NCI-H510A treated with DMSO at 0.1 percent for 48 hours (cell line): ENCODE measurements around the gene TRDMT1.

Source experiments
- DNase-seq: peaks from one replicate; lab custom pipeline; 2025; lab: John Stamatoyannopoulos, UW

The TRDMT1 gene

DNA sequence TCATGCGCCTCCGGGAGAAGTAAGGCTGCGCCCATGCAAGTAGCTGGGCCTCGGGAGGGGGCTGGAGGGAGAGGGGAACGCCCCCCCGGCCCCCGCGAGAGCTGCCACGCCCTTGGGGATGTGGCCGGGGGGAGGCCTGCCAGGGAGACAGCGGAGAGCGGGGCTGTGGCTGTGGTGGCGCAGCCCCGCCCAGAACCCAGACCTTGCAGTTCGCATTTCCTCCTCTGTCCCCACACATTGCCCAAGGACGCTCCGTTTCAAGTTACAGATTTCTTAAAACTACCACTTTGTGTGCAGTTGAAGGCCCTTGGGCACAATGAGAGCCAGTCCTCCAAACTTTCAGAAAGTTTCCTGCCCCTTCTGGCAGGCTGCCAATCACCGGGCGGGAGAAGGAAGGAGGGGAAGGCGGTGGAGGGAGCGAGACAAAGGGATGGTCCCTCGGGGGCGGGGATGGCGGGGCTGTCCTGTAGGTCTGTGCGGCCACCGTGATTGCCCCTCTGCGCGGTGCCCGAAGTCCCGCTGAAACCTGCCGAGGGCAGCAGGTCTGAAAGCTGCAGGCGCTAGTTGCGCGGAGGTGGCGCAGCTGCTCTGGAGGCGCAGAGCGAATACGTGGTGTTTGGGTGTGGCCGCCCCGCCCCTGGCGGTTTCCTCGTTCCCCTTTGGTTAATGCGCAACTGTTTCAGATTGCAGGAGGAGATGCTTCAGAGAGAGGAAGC lies 28.7 kb upstream of the TRDMT1 start:
- peak; percentile 55 for DNase-seq

DNA sequence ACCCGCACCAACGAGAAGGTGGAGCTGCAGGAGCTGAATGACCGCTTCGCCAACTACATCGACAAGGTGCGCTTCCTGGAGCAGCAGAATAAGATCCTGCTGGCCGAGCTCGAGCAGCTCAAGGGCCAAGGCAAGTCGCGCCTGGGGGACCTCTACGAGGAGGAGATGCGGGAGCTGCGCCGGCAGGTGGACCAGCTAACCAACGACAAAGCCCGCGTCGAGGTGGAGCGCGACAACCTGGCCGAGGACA lies 28.2 kb upstream of the TRDMT1 start:
- DNase-seq, result peak; percentile 36

DNA sequence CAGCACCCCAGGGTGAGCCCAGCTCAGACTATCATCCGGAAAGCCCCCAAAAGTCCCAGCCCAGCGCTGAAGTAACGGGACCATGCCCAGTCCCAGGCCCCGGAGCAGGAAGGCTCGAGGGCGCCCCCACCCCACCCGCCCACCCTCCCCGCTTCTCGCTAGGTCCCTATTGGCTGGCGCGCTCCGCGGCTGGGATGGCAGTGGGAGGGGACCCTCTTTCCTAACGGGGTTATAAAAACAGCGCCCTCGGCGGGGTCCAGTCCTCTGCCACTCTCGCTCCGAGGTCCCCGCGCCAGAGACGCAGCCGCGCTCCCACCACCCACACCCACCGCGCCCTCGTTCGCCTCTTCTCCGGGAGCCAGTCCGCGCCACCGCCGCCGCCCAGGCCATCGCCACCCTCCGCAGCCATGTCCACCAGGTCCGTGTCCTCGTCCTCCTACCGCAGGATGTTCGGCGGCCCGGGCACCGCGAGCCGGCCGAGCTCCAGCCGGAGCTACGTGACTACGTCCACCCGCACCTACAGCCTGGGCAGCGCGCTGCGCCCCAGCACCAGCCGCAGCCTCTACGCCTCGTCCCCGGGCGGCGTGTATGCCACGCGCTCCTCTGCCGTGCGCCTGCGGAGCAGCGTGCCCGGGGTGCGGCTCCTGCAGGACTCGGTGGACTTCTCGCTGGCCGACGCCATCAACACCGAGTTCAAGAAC lies 27.7 kb upstream of the TRDMT1 start:
- no peak for DNase-seq

DNA sequence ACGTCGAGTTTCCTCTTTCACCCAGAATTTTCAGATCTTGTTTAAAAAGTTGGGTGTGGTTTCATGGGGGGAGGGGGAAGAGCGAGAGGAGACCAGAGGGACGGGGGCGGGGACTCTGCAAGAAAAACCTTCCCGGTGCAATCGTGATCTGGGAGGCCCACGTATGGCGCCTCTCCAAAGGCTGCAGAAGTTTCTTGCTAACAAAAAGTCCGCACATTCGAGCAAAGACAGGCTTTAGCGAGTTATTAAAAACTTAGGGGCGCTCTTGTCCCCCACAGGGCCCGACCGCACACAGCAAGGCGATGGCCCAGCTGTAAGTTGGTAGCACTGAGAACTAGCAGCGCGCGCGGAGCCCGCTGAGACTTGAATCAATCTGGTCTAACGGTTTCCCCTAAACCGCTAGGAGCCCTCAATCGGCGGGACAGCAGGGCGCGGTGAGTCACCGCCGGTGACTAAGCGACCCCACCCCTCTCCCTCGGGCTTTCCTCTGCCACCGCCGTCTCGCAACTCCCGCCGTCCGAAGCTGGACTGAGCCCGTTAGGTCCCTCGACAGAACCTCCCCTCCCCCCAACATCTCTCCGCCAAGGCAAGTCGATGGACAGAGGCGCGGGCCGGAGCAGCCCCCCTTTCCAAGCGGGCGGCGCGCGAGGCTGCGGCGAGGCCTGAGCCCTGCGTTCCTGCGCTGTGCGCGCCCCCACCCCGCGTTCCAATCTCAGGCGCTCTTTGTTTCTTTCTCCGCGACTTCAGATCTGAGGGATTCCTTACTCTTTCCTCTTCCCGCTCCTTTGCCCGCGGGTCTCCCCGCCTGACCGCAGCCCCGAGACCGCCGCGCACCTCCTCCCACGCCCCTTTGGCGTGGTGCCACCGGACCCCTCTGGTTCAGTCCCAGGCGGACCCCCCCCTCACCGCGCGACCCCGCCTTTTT lies 26.9 kb upstream of the TRDMT1 start, which contains the start of gene VIM:
VIM (plus strand) TSS at position 151 of the 925 bp plus-strand sequence. CDS start 1,182 bp downstream, outside the sequence.
- no peak for DNase-seq

DNA sequence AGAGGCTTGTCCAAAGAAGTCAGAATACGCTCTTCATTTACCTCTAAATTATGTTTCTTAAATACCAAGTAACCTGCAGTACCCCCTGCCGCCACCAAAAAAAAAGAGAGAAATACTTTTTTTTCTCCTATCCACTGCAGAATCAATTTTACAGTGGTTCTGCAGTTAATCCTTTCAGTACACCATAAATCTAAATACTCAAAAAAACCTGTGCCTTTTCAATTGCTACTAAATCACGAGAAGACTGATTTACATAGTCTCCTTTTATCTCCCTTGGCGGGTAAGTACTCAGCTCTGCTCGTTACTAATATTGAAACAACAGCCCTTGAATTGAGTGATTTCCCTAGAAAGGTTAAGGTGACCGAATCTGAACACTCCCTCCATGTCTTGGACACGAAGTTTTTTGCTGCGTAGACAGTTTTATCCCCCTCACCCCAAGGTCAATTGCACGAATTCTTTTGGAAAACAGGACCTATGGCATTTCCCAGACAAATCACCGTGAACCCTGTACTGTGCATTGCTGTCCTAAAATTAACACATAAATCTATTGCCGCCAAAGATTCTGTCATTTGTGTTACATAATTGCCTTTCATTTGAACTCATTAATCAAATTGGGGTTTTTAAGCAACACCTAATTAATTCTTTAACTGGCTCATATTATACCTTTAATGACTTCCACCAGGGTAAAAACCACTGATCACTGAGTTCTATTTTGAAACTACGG lies 26.1 kb upstream of the TRDMT1 start:
- DNase-seq, result no peak

DNA sequence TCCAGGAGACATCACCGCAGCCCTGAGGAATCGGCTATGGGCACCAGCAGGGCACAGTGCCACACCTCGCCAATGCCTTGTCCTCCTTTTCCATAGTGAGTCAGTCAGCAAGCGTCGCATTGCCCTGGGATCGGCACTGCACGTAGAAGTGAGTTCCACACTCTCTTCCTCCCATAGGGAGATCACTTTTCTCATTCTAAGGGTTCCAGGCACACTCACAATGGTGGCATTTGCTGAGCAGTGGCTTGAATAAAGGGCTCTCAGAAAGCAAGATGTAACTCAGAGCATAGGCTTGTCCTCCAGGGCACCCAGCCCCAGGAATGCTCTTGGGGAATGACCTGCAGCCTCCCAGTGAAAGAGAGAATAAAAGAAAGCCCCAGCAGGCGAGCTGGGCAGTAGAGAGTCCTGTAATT lies 25.4 kb upstream of the TRDMT1 start:
- no peak for DNase-seq

DNA sequence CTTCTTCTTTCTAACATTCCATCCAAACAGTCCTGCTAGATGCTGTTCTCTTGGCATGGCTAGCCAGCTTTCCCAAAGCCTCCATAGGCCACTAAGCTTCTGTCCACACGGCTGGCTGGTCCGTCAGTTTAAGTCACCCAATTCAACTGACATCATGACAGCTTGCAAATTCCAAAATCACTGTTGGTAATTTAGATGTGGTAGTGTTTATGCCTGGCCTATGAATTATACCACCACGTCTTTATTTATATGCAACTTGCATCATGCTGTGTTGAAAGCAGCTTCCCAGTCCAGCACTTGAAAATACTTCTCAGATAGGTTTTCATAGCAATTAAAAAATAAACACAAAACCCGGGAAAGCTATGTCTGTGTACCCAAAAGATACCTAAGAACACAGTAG lies 24.3 kb upstream of the TRDMT1 start:
- no peak for DNase-seq

DNA sequence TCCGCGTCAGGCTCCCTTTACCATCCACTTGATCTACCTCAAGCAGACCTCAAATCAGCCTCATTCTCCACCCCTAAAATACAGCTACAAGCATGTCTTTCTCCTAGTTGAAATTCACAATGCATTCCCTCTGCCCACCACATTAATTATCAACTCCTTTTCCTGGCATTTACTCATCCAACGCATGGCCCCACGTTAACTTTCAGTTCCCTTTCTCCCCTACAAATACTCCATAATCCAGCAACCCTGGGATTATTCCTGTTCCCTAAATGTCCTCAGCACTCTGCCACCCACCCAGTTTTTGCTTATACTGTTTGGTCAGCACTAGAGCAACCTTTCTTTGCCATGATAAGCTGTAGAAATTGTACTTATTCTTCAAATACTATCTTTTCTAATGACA lies 20.9 kb upstream of the TRDMT1 start:
- no peak for DNase-seq

DNA sequence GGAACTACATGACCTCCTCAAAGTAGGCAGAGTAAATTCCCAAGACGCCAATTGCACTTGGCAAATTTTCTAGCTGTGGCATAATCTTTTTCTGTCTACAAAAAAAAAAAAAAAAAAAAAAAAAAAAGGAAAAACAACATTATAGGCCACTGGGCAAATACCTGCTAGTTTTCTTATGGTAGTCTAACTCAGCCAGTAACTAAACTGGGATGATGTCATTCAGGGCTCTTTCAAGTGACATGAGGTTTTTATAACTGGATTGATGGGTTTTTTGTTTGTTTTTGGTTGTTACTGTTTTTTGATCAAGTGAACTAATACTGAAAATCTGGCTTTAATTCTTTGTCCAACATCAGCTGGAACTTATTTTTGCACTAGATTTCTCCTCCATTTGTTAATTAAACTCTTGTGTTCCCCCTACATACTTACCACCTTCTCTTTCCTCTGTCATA lies 19.2 kb upstream of the TRDMT1 start:
- DNase-seq, result no peak

DNA sequence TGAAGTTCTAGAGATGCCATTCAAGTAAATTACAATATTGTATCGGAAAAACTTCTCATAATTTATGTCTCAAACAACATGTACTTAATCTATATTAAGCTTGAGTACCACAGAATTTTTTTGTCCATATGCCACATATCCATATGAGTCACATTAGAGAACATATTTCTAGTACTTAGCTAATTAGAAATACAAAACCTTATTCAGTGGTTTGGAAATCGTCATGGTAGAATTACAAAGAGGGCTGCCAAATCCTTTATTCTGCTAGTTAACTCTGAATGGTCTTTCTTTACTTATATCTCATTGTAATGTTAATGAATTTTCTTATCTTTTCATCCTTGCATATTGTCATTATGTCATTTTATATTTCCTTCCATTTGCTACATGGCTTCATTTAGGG lies 17.6 kb upstream of the TRDMT1 start:
- no peak for DNase-seq

DNA sequence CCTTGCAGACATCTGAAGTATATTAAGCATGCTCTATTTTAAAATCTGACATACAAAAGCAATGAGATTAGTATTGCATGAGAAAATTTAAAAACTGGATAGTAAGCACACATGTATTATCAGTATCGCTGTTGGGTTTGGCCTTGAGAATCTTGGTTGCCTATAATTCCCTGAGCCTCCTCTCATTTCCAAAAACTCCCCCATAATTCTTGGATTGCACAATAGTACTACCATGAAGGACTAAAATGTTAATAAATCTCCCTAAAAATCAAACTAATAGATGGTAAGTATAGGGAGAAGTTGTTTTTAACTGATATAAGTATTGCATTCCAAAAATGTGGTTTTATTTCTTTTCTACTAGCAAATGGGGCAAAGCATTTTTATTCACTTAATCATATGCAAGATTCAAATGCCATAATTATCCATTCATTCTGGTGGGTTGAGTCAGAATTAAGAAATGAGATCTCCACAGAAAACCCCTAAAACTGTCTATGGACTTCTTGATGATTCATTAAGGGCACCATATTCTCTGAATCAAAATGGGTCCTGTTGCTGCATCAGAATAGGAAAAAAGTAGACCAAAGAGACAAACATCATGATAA lies 16.3 kb upstream of the TRDMT1 start:
- no peak for DNase-seq

DNA sequence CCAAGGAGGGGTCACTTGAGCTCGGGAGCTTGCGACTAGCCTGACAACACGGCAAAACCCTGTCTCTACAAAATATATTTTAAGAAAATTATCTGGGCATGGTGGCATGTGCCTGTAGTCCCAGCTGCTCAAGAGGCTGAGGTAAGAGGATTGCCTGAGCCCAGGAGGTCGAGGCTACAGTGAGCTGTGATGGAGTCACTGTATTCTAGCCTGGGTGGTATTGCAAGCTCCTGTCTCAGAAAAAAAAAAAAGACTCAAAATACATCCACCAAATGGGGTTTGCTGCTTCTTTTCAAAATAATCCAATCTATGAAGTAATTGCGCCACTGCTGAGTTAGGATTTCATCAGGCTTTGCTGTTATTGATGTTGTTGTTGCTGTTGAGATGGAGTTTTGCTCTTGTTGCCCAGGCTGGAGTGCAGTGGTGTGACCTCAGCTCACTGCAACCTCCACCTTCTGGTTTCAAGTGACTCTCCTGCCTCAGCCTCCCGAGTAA lies 15.5 kb upstream of the TRDMT1 start:
- no peak for DNase-seq

DNA sequence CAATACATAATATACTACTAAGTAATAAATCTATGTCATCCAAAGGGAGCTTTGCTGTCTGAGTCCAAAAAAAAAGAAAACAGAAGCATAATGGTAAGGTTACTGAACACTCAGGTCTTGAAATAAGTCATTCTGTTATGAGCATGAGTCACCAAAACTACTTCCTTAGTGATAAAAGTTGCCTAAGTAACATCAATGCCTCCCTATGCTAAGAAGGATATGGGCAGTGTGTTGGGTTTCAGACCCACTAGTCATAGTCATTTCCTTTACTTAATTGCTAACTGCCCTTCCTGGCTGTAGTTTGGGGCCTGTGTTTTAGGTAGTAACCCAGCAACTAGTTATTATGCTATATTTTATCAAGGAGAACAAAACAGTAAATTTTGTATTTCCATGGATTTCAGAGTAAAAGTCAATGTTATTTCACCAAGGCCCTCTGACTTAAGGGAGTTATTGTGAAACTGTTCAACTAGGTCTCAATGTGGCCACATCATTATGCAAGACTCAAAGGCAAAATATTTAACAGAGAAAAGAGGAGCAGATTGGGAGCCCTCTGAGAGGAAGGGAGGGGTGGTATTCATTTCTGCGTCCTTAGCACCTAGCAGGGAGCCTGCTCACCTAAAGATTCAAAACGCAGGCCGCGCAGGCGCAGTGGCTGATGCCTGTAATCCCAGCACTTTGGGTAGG lies 14.9 kb upstream of the TRDMT1 start:
- no peak for DNase-seq

DNA sequence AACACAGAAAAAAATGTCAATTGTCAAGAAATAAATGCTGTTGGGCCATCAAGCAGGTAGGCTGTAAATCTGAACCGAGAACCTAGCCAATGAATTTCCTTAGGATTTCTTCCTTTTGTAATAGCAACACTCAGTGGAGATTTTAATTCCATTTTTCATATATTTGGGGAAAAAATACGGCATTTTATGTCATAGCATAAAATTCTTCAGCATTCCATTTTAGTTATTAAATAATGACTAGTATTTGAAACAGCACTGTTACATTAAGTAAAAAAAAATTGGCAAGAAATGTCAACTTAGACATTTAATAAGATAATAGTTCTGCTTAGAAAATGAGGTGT lies 14.3 kb upstream of the TRDMT1 start:
- DNase-seq, result no peak

DNA sequence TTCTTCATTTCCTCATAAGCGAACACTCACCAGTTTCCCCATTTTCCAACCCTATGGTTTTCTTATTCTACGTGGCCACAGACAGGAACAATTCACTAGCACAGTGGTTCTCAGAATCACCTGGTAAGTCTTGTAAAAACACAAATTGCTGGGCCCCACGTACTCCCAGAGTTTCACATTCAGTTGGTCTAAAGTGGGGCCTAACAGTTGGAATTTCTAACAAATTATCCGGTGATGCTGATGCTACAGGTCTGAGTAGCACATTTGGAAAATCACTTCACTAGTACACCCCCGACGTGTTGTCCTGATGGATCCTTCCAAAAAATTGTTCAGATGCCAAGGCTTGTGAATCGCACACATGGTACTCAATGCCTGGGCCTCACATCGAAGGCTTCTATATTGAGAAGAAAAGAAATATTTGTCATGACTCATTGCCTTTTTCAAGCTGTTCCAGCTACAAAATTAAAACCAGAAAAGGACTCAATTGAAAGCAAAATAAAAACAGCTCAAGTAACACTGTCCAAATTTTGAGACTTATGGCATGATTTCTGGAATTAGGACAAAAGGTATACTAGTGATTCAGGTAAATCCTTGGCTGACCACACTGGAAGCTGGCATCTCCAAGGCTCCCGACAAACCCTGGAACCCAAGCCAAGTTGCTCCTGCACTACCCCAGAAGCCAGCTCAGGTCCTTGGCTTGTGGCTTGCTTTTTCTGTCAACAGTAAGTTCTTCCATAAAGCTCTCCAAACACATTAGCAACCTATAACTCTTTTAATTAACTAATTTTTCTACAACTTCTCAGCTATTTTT lies 13.7 kb upstream of the TRDMT1 start:
- no peak for DNase-seq

DNA sequence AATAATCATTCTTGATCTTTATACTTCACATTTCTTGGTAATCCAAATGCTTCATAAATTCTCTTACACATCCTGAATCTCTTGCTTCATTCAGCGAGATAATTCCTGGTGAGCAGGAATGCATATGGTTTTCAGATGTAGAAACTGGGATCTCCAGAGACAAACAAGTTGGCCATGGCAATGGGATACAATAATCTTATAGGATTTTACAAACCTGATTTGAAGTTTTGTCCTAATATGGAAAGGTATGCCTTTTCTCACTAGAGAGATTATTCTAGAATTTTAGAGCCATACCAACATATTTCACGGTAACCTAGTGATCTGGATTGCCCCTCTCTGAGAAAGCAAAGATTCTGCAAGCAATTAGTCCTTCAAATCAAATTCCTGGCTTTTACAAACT lies 13.1 kb upstream of the TRDMT1 start:
- no peak for DNase-seq

DNA sequence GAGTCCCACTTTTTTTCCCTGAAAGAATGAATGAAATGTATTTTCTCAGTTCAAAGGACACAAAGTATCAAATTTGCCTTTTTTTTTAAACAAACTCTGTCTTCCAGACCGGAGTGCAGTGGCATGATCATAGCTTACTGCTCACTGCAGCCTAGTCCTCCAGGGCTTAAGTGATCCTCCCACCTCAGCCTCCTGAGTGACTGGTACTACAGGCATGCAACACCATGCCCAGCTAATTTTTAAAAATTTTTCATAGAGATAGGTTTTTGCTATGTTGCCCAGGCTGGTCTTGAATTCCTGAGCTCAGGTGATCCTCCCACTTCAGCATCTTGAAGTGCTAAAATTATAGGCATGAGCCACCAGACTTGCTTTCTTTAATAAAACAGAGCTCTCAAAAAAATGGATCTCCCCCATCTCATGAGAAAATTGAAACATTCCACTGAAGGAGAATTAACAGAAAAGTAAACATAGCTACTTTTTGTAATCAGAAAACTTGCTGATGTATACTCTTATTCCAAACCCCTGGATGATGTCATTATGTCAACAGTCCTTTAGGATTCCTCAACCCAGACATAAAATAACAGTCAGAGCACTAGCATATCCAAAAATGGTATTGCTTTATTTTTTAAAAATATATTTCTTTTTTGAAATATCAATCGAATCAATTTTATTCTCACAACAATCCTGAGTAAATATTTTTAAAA lies 12.3 kb upstream of the TRDMT1 start:
- DNase-seq, result no peak

DNA sequence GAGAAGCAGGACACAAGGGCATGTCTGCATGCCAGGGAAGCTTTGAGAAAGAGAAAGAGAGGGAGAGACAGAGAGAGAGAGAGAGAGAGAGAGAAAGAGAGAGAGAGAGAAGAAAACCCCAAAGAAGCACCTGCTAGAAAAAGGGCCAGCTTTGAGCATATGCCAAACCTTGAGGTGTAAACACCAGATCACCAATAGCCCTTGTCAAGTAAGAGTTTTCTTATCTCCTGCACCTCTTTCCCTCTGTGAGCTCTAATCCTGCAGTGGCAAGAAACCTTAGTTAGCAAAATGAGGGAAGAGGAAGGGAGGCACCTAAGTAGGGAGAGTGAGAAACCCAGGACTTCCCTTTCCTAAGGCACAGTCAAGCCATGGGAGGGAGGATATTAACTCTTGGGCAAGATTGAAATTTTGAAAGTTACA lies 11.3 kb upstream of the TRDMT1 start:
- no peak for DNase-seq

DNA sequence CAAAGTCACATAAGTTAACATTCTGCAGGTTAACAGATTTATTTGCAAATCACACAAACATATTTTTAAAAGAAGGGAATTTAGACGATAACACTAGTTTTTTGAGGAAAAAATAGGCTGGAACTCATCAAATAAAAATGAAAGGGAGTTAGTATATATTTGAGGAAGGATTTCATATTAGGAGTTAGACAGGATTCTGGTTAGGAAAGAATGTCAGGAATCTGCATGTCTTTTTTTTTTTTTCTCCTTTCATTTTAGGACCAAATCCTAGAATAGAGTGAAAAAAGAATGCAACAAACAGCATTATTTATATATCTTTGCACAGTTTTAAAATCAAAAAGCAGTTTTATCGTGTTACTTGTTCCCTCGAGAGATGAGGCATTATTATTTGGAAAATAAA lies 8.9 kb upstream of the TRDMT1 start:
- DNase-seq, result no peak

DNA sequence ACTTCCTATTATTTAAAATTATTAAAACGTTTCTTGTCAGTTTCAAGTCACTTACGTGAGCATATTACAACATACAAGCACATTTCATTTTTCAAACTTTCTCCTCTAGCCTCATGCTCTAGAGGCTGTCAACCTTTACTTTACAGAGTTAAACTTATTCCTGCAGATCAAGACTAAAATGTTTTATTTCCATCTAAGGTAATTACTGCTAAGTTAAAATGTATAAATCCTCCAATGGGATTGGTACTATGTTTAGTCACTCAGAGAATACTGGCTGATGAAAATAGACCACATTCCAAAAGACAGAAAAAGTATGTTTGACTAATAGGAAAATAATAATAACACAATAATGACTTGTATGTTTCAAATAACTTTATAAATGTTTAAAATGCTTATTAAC lies 8.4 kb upstream of the TRDMT1 start:
- no peak for DNase-seq
